K562 (cell line): Measurements from ENCODE around the gene PON2. TPM values are rescaled to one million over a fixed set of nuclear protein-coding genes. Genes with fewer than 3 reads are reported as not detected.
A peak's percentile ranks its signal among the peaks of the same experiment; 100 is the strongest.

Experiments
- ATAC-seq: fragments of 200-7000 bp; cut with Tn5 transposase; 3 replicates; pipeline ENCODE4 v1.9.1; 2020; ENCODE audit warnings: moderate library complexity
- BruUV-seq: library from RNA; stranded (reverse); fragments of 400-500 nt; replicated peaks from 2 replicates; lab custom pipeline; 2021; lab: Mats Ljungman, UMichigan
- CTCF ChIA-PET: fragments of 300-600 bp; formaldehyde crosslinking; extraction: SDS; loops from one replicate; lab custom pipeline; 2021; ENCODE audit warnings: low intra/inter-chr PET ratio; lab: Yijun Ruan, JAX
- POLR2A ChIA-PET: fragments of 300-600, 350-650 bp; sonication (Branson Sonifier 250); formaldehyde crosslinking; extraction: SDS; loops from one replicate; lab custom pipeline; 2021; ENCODE audit warnings: antibody characterized with exemption, inconsistent platforms; lab: Yijun Ruan, JAX
- DNase-seq, 4 experiments: peaks; one replicate each; pipeline versions ENCODE4 v3.0.0 to v3.0.0-alpha.2; 2011 to 2018; ENCODE audit warnings: low spot score in 3 of 4, mixed read lengths in 3 of 4; ENCODE audit errors: extremely low read depth in 1 of 4
- FAIRE-seq: peaks from 2 replicates; lab custom pipeline; 2011; peaks lifted over from hg19 to GRCh38; lab: Jason Lieb, UNC
- H2AFZ ChIP-seq: 2 replicates; pipeline ENCODE4 v1.6.0; 2011; ENCODE audit warnings: low read depth, low read length, control low read depth, inconsistent platforms
- H3K27ac ChIP-seq: fragments of 200-600 bp; 3 replicates; pipeline ENCODE4 v1.8.0; 2011; ENCODE audit warnings: low read depth, mild to moderate bottlenecking, control low read depth, inconsistent platforms, low read length, moderate library complexity, mixed read lengths; ENCODE audit errors: extremely low read depth
- H3K27me3 ChIP-seq, 2 experiments: fragments of 300-600 bp in 1 of 2; 2 replicates in 1 of 2; 3 replicates in 1 of 2; pipeline versions ENCODE4 v1.6.0 to v1.8.0; 2011; ENCODE audit warnings: inconsistent platforms in 2 of 2, low read length in 2 of 2, mild to moderate bottlenecking in 1 of 2, mixed read lengths in 1 of 2, moderate library complexity in 1 of 2; ENCODE audit not compliant: control insufficient read depth in 2 of 2, insufficient read depth in 2 of 2
- H3K36me3 ChIP-seq: fragments of 300-600 bp; 3 replicates; pipeline ENCODE4 v1.8.0; 2011; ENCODE audit warnings: mild to moderate bottlenecking, low read length, inconsistent platforms; ENCODE audit not compliant: control insufficient read depth, insufficient read depth
- H3K4me1 ChIP-seq, 2 experiments: fragments of 200-600 bp in 1 of 2; replicated peaks in 1 of 2; 2 replicates in 1 of 2; 3 replicates in 1 of 2; pipeline versions ENCODE4 v1.5.1 to v1.8.0; 2011; ENCODE audit warnings: inconsistent platforms in 2 of 2, low read length in 2 of 2, mild to moderate bottlenecking in 1 of 2, mixed read lengths in 1 of 2, moderate library complexity in 1 of 2; ENCODE audit not compliant: control insufficient read depth in 2 of 2, insufficient read depth in 2 of 2
- H3K4me2 ChIP-seq: 2 replicates; pipeline ENCODE4 v1.6.1; 2011; ENCODE audit warnings: low read length, control low read depth, inconsistent platforms, mixed read lengths; ENCODE audit not compliant: insufficient read depth
- H3K4me3 ChIP-seq: fragments of 200-600 bp; sonication (generic), shearing (Covaris generic); 2 replicates; pipeline ENCODE4 v1.5.1; 2016; ENCODE audit warnings: control low read depth, inconsistent platforms
- H3K79me2 ChIP-seq: fragments of 200-600 bp; 3 replicates; pipeline ENCODE4 v1.8.0; 2011; ENCODE audit warnings: low read length, inconsistent platforms; ENCODE audit not compliant: control insufficient read depth, insufficient read depth
- H3K9ac ChIP-seq, 2 experiments: 2 replicates each; pipeline versions ENCODE4 v1.6.0 to v1.6.1; 2011; ENCODE audit warnings: low read depth in 2 of 2, low read length in 2 of 2, control low read depth in 1 of 2, inconsistent platforms in 1 of 2, mild to moderate bottlenecking in 1 of 2, mixed read lengths in 1 of 2; ENCODE audit not compliant: insufficient read depth in 1 of 2
- H3K9me1 ChIP-seq: one replicate; pipeline ENCODE4 v1.6.0; 2011; ENCODE audit warnings: inconsistent platforms, mild to moderate bottlenecking, low read length, moderate library complexity; ENCODE audit not compliant: control insufficient read depth, insufficient read depth
- H3K9me3 ChIP-seq: replicated peaks from 2 replicates; pipeline ENCODE4 v1.5.1; 2011; ENCODE audit warnings: low read depth, low read length, inconsistent platforms; ENCODE audit not compliant: control insufficient read depth, insufficient read depth
- H4K20me1 ChIP-seq: replicated peaks from 2 replicates; pipeline ENCODE4 v1.6.1; 2011; ENCODE audit warnings: low read length, inconsistent platforms, mixed read lengths; ENCODE audit not compliant: control insufficient read depth, insufficient read depth
- ATF3 ChIP-seq, 2 experiments: fragments of 450-650 bp in 1 of 2; sonication (generic) in 1 of 2; formaldehyde crosslinking in 1 of 2; IDR thresholded peaks in 1 of 2; conservative IDR thresholded peaks in 1 of 2; 2 replicates each; pipeline versions ENCODE4 v1.6.1 to v1.8.1; 2016 to 2023; ENCODE audit warnings: mild to moderate bottlenecking in 2 of 2, moderate library complexity in 2 of 2, inconsistent platforms in 1 of 2, missing genetic modification reagents in 1 of 2
- BHLHE40 ChIP-seq: IDR thresholded peaks from 2 replicates; pipeline ENCODE4 v1.6.1; 2011; ENCODE audit warnings: low read length, improper control_type of control experiment
- GATA2 ChIP-seq: sonication (generic); formaldehyde crosslinking; IDR thresholded peaks from 2 replicates; pipeline ENCODE4 v1.4.0; 2020; ENCODE audit warnings: mild to moderate bottlenecking, missing genetic modification reagents
- ILK ChIP-seq: fragments of 450-650 bp; IDR thresholded peaks from 2 replicates; pipeline ENCODE4 v1.6.1; 2016; ENCODE audit warnings: missing genetic modification characterization, low read depth, mild to moderate bottlenecking, missing compliant biosample characterization, moderate library complexity, borderline replicate concordance
- NFXL1 ChIP-seq: fragments of 450-650 bp; formaldehyde crosslinking; IDR thresholded peaks from 2 replicates; pipeline ENCODE4 v1.4.0; 2021; ENCODE audit warnings: mild to moderate bottlenecking
- RAD21 ChIP-seq, 2 experiments: fragments of 250-450 bp in 1 of 2; fragments of 450-650 bp in 1 of 2; sonication (Bioruptor Pico) in 1 of 2; formaldehyde crosslinking in 1 of 2; IDR thresholded peaks in 1 of 2; conservative IDR thresholded peaks in 1 of 2; 2 replicates each; pipeline versions ENCODE4 v1.4.0 to v1.8.0; 2020 to 2022; ENCODE audit warnings: mild to moderate bottlenecking in 2 of 2, moderate library complexity in 1 of 2
- RFX1 ChIP-seq: fragments of 450-650 bp; IDR thresholded peaks from 2 replicates; pipeline ENCODE4 v1.6.1; 2016; ENCODE audit warnings: mild to moderate bottlenecking, moderate library complexity
- SRSF9 ChIP-seq: fragments of 200-400 bp; formaldehyde crosslinking; IDR thresholded peaks from 2 replicates; pipeline ENCODE4 v1.6.1; 2017; ENCODE audit warnings: low read depth, low read length, borderline replicate concordance
- ZNF316 ChIP-seq: fragments of 450-650 bp; IDR thresholded peaks from 2 replicates; pipeline ENCODE4 v1.6.1; 2016
- WGBS: fragments of 100-300 bp; shearing (Covaris generic); methylation state at CpG from one replicate; pipeline ENCODE4 v1.1.6; 2016; ENCODE audit warnings: low coverage, mixed read lengths; ENCODE audit not compliant: insufficient coverage; ENCODE audit errors: missing lambda C conversion rate; 5-methylcytosine and 5-hydroxymethylcytosine counted together
- in situ Hi-C: fragments of 300-500 bp; cut with MboI; formaldehyde crosslinking; loops from 4 replicates; pipeline ENCODE4 v1.15.0; 2018; ENCODE audit warnings: inconsistent platforms, mixed read lengths
- intact Hi-C: fragments of 100-400 bp; cut with micrococcal nuclease; formaldehyde crosslinking; loops from 2 replicates; pipeline ENCODE4 v1.14.2; 2022
- polyA plus RNA-seq, 8 experiments: library from polyadenylated mRNA; depleted of rRNA in 4 of 8; stranded (reverse) in 5 of 8; unstranded in 3 of 8; fragments of >200 nt; fragmentation: Nextera tagmentation in 2 of 8; fragmentation: Illumina TruSeq in 1 of 8; extraction: Ambion mirVana in 2 of 8; extraction: Trizol in 1 of 8; gene quantifications; 2 replicates each; pipeline versions ENCODE4 v1.2.1 to v1.2.3, GENCODE V29; 2011 to 2014; ENCODE audit warnings: inconsistent platforms in 1 of 8, missing spikeins in 1 of 8
- total RNA-seq, 7 experiments: library from RNA; depleted of rRNA in 6 of 7; stranded (reverse); fragments of >200 nt in 6 of 7; fragmentation: Illumina TruSeq in 2 of 7; extraction: Trizol in 2 of 7; gene quantifications; 2 replicates each; pipeline versions ENCODE4 v1.2.1 to v1.2.3, GENCODE V29; 2011 to 2021; ENCODE audit warnings: low replicate concordance in 1 of 7
- TF ChIP-seq, protein P1 (sequence below): conservative IDR thresholded peaks from 2 replicates; pipeline ENCODE4 v1.6.1; 2011; ENCODE audit warnings: low read depth, mild to moderate bottlenecking, low read length; ENCODE audit not compliant: control insufficient read depth

The PON2 gene
- total and polyA plus RNA-seq, 9 of the 15 experiments (the other 6 are each of a cell fraction or from before 2014, with no cell fraction given), result 8.5 to 30.1 (median 21.9) TPM

GRCh38 chr7:95469848-95470247, 35.0 kb upstream of the PON2 start:
- in situ Hi-C loops, result no loop called here
- Histone ChIP-seq H3K27me3 (peaks cover 3 to 9% of the 10 kb centered on the region in 2 experiments; a peak in 3 of 5 replicates), H2AFZ (no peak overlapping the region), H3K4me2 (no peak overlapping the region), H3K9ac (no peak overlapping the region), H3K9me3 (no peaks in the 10 kb centered on the region), H3K4me3 (no peak overlapping the region), H3K9me1 (no peaks in the 10 kb centered on the region), H3K79me2 (no peaks in the 10 kb centered on the region), H3K36me3 (no peaks in the 10 kb centered on the region), H4K20me1 (no peaks in the 10 kb centered on the region), H3K4me1 (no peaks in the 10 kb centered on the region), H3K27ac (no peak overlapping the region)
- ChIA-PET CTCF (no interaction called here), POLR2A (no interaction called here)
- DNase-seq (no peak), ATAC-seq (no peak), FAIRE-seq (no peak)
- 3% methylated on average over 4 of the region's 4 CpGs for WGBS
- intact Hi-C loops, result loop anchor here (10.0 kb wide), 1 partner anchor 1175 kb away; no protein-coding TSS in a partner anchor
- TF ChIP-seq RFX1 (peak; percentile 76), ZNF316 (no peak), BHLHE40 (no peak), NFXL1 (CRISPR knock-in tag) (no peak), SRSF9 (no peak)
- TF ChIP-seq, protein P1, sequence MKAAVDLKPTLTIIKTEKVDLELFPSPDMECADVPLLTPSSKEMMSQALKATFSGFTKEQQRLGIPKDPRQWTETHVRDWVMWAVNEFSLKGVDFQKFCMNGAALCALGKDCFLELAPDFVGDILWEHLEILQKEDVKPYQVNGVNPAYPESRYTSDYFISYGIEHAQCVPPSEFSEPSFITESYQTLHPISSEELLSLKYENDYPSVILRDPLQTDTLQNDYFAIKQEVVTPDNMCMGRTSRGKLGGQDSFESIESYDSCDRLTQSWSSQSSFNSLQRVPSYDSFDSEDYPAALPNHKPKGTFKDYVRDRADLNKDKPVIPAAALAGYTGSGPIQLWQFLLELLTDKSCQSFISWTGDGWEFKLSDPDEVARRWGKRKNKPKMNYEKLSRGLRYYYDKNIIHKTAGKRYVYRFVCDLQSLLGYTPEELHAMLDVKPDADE, result no peak
- BruUV-seq, result no TSS peak

DNA sequence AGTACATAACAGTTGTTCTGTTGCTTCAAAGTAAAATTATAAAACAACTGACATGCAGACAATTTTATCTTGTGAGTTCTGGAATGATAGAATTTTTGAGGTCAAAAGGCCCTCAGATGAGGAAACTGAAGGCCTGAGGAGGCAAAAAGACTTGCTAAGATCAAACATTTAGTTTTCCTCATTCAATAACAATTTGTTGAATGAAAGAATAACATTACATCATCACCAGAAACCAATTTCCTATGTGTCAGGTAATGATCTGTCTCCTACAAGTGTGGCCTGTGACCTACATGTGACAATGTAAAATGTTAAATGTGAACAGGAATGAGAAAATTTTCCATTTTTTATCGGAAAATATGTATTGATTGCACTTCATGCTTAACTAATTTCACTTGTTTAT, 34.4 kb upstream of the PON2 start:
- H3K9ac ChIP-seq, result no peak overlapping the region
- no peak for ATAC-seq
- BruUV-seq, result no TSS peak
- no peak overlapping the region for H3K4me3 ChIP-seq
- WGBS, result 4% methylated on average over 1 of the region's 1 CpG
- no peaks in the 10 kb centered on the region for H4K20me1 ChIP-seq
- H3K4me2 ChIP-seq, result no peak overlapping the region
- ChIA-PET CTCF (no interaction called here), POLR2A (no interaction called here)
- H3K9me1 ChIP-seq, result no peaks in the 10 kb centered on the region
- no peaks in the 10 kb centered on the region for H3K36me3 ChIP-seq
- peaks cover 3 to 9% of the 10 kb centered on the region in 2 experiments; a peak in 3 of 5 replicates for H3K27me3 ChIP-seq
- intact Hi-C loops, result no loop called here
- no peaks in the 10 kb centered on the region for H3K4me1 ChIP-seq
- no peak for DNase-seq
- no peak overlapping the region for H3K27ac ChIP-seq
- no peak for FAIRE-seq
- H3K9me3 ChIP-seq, result no peaks in the 10 kb centered on the region
- H2AFZ ChIP-seq, result no peak overlapping the region
- H3K79me2 ChIP-seq, result no peaks in the 10 kb centered on the region
- TF ChIP-seq GATA2 (CRISPR knock-in tag) (no peak), ILK (tag) (no peak), RAD21 (CRISPR knock-in tag; conservative IDR thresholded peaks at IDR 0.05 in 1 of 2, IDR thresholded peaks at IDR 0.05 in 1 of 2) (no peak), ATF3 (IDR thresholded peaks at IDR 0.05) (peak; percentile 38; the same call in 1 of the 2 replicates), ATF3 (CRISPR knock-in tag; conservative IDR thresholded peaks at IDR 0.05) (no peak)
- TF ChIP-seq, all 486 proteins: peak for 1
- in situ Hi-C loops, result no loop called here
